ENCODE data around the gene CCR3. TPM values are rescaled to one million over a fixed set of nuclear protein-coding genes. Genes with fewer than 3 reads are reported as not detected.

The CCR3 gene
- total RNA-seq, 1 experiment from 2014 or later, result not detected

- no peak overlapping the region for H3K27ac ChIP-seq (ENCODE audit: low read depth, low read length)
- no peak overlapping the region for H3K4me2 ChIP-seq (ENCODE audit: low read length)
- no peaks in the 10 kb centered on the region for H3K79me2 ChIP-seq (ENCODE audit: insufficient read depth, low read length)
- ChIA-PET RAD21 (ENCODE audit: low non-redundant PET in 1 of 2, low total read pairs in 2 of 2, uncharacterized antibody in 2 of 2, unreplicated experiment in 2 of 2) (no interaction called here), CTCF (no interaction called here), POLR2A (no interaction called here)
- DNase-seq (ENCODE audit: low read depth, low spot score) (no peak), ATAC-seq (no peak)
- H3K4me1 ChIP-seq (ENCODE audit: control insufficient read depth in 1 of 2, insufficient read depth in 2 of 2, low read length in 2 of 2), result no peaks in the 10 kb centered on the region
- no peaks in the 10 kb centered on the region for H3K36me3 ChIP-seq (ENCODE audit: control insufficient read depth in 1 of 2, insufficient read depth in 2 of 2, low read length in 2 of 2)
- H3K27me3 ChIP-seq (ENCODE audit: insufficient read depth, low read length), result no peaks in the 10 kb centered on the region
- no peak overlapping the region for H3K4me3 ChIP-seq (replicated peaks in 1 of 2; ENCODE audit: low read depth in 1 of 2, low read length in 2 of 2)
- intact Hi-C loops (cut with micrococcal nuclease), result no loop called here
- H3K9me2 ChIP-seq (ENCODE audit: insufficient read depth), result no peaks in the 10 kb centered on the region
- H3K9ac ChIP-seq (ENCODE audit: low read length), result no peak overlapping the region
- H4K20me1 ChIP-seq (ENCODE audit: insufficient read depth), result no peaks in the 10 kb centered on the region
- TF ChIP-seq CEBPB (IDR thresholded peaks at IDR 0.05; ENCODE audit: low read depth), result no peak
- TF ChIP-seq, protein P1, sequence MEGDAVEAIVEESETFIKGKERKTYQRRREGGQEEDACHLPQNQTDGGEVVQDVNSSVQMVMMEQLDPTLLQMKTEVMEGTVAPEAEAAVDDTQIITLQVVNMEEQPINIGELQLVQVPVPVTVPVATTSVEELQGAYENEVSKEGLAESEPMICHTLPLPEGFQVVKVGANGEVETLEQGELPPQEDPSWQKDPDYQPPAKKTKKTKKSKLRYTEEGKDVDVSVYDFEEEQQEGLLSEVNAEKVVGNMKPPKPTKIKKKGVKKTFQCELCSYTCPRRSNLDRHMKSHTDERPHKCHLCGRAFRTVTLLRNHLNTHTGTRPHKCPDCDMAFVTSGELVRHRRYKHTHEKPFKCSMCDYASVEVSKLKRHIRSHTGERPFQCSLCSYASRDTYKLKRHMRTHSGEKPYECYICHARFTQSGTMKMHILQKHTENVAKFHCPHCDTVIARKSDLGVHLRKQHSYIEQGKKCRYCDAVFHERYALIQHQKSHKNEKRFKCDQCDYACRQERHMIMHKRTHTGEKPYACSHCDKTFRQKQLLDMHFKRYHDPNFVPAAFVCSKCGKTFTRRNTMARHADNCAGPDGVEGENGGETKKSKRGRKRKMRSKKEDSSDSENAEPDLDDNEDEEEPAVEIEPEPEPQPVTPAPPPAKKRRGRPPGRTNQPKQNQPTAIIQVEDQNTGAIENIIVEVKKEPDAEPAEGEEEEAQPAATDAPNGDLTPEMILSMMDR (IDR thresholded peaks at IDR 0.05 in 2 of 3, conservative IDR thresholded peaks at IDR 0.05 in 1 of 3; ENCODE audit: borderline replicate concordance in 1 of 3, insufficient read depth in 1 of 3, low read depth in 2 of 3, low read length in 2 of 3), result no peak
- TF ChIP-seq EZH2phosphoT487 (IDR thresholded peaks at IDR 0.05; ENCODE audit: borderline replicate concordance), result no peak
- no peak for TF ChIP-seq EGR1 (IDR thresholded peaks at IDR 0.05; ENCODE audit: low read depth)
- no peak for TF ChIP-seq POLR2AphosphoS5 (IDR thresholded peaks at IDR 0.05; ENCODE audit: low read depth, low read length)
- no peak for TF ChIP-seq REST (IDR thresholded peaks at IDR 0.05; ENCODE audit: low read depth)
- BruUV-seq (replicated peaks), result no TSS peak
- no peak overlapping the region for H2AFZ ChIP-seq (ENCODE audit: low read depth, low read length, poor library complexity, severe bottlenecking)
- no peaks in the 10 kb centered on the region for H3K9me3 ChIP-seq (ENCODE audit: control insufficient read depth in 1 of 2, insufficient read depth in 1 of 2, low read depth in 1 of 2, low read length in 2 of 2)
Measured at GRCh38 chr3:46200211-46200610, 42.0 kb upstream of the CCR3 start.

Data from HCT116 (cell line).